Right lobe of liver (tissue), 4 donors: ENCODE data around the gene KAT6B.

Experiments
- CTCF ChIP-seq, 4 donors: fragments of 200-600 bp in 3 of 4; fragments of 450-650 bp in 1 of 4; IDR thresholded peaks; one replicate each; pipeline versions ENCODE4 v1.5.1 to v1.8.0; 2016 to 2022; ENCODE audit warnings: antibody characterized with exemption in 4 of 4, mild to moderate bottlenecking in 2 of 4
- POLR2A ChIP-seq: fragments of 450-650 bp; IDR thresholded peaks from one replicate; pipeline ENCODE4 v1.6.1; 2017; ENCODE audit warnings: antibody characterized with exemption, mild to moderate bottlenecking
- donor health status: DM: no; HTN: no; CAD: no.
- donor health status: DM: no; HTN: no; CAD: no.
- donor health status: DM: no; HTN: yes; CAD: no.

GRCh38 chr10:74889662-74889998 lies 63.2 kb downstream of the KAT6B start:
- peak in 1 of 4 donors; percentile 1 for TF ChIP-seq CTCF (IDR thresholded peaks at IDR 0.05)
- no peak for TF ChIP-seq POLR2A
